ENCODE data around the gene TMEM183A. TPM values are rescaled to one million over a fixed set of nuclear protein-coding genes. Genes with fewer than 3 reads are reported as not detected.

The TMEM183A gene
- total RNA-seq, 4 donors from 2014 or later, result 51.2 to 79.6 (median 62.6) TPM

GRCh38 chr1:203051841-203052324 is 44.7 kb downstream of the TMEM183A start:
- no peak for TF ChIP-seq CTCF (IDR thresholded peaks at IDR 0.05; ENCODE audit: low read depth)

DNA sequence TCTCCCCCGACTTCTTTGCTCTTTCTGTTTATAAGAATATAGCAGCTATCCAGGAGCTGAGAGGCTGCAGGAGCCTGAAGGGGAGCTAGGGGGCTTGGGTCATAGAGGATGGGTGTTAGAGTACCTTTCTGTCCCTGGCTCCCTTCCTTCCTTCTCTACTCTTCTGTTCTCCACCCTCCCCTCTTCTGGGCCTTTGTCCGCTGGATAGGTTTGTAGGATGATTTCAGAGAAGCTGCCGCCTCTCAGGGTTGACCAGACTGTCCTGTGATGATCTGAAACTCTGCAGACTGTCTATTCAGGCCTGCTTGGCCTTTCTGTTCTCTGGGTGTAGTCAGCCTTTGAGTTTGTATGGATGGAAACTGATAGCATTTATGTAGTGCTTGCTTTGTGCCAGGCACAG is 45.4 kb downstream of the TMEM183A start:
- TF ChIP-seq CTCF (IDR thresholded peaks at IDR 0.05; ENCODE audit: low read depth), result no peak

DNA sequence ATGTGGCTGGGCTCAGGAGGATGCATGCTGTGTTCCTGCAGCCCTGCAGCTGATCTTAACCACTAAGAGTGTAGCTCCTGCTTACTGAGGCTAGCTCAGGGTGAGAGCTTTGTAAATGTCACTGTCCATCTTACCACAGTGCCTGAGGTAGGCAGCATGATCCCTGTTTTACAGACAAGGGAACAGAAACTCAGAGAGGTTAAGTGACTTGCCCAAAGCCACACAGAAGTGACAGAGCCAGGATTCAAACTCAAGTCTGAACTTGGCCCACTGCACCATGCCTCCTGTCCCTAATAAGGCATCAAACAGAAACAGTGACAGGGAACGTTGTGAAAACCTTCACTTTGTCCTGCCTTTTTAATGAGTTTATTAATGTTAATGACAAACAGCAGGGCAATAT is 47.0 kb downstream of the TMEM183A start:
- no peak for TF ChIP-seq CTCF (IDR thresholded peaks at IDR 0.05; ENCODE audit: low read depth)

DNA sequence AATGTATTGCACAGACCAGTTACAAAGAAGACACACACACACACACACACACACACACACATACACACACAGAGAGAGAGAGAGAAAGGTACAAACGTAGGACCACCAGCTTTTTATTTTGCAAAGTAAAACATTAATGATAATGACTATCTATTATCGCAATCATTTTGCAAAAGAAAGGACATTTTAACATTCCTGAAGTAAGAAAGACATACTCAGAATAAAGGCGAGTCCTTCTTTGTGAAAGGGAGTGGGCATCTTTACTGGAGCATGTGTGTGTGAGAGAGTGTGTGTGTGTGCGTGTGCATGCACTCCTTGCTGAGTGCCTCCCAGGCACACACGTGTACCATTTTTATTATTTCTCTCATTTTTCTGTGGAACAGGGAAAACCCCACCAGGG is 47.5 kb downstream of the TMEM183A start:
- TF ChIP-seq CTCF (IDR thresholded peaks at IDR 0.05; ENCODE audit: low read depth), result no peak

DNA sequence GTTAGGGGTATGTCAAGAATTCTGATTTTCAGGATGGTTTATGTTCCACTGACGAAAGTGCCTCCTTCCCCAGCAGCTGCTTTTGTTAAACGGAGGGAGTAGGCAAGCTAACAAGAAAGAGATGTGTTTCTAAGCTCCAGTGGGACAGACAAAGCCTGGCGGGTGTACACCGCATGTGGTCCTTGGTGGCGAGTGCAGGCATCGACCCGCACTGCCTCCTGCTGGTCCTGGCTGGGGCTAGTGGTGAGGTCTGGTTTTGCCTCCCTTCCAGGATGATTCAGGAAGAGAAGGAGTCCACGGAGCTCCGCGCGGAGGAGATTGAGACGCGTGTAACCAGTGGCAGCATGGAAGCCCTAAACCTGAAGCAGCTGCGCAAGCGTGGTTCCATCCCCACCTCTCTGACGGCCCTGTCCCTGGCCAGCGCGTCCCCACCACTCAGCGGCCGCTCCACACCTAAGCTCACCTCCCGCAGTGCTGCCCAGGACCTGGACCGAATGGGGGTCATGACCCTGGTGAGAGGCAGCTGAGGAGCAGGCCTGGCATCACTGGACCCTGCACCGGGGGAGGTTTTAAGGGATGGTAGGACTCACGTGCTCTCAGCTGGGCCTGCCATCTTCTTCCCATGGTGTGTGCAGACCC is 48.1 kb downstream of the TMEM183A start:
- no peak for TF ChIP-seq CTCF (IDR thresholded peaks at IDR 0.05; ENCODE audit: low read depth)

GRCh38 chr1:203056012-203056411 is 48.8 kb downstream of the TMEM183A start:
- TF ChIP-seq CTCF (IDR thresholded peaks at IDR 0.05; ENCODE audit: low read depth), result no peak

DNA sequence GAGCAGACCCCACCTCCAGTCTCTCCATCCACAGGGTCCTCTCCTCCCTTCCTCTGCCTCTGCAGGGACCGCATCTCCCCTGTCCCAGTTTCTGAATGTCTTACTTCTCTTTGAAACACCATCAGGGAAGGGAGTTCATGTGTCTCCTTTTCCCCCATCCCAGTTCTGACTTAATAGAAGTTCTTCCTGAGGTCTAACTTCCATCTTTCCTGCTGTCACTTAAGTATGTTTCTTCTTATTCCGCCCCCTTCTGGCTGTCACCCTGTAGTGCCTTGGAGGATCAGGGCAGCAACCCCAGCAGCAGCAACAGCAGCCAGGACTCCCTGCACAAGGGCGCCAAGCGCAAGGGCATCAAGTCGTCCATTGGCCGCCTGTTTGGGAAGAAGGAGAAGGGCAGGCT is 49.3 kb downstream of the TMEM183A start:
- no peak for TF ChIP-seq CTCF (IDR thresholded peaks at IDR 0.05; ENCODE audit: low read depth)

Measured in subcutaneous adipose tissue (tissue), 4 donors.